Fibroblast of the aortic adventitia (primary cell): ENCODE data around the gene ZBTB26. TPM values are rescaled to one million over a fixed set of nuclear protein-coding genes. Genes with fewer than 3 reads are reported as not detected.

Source experiments
- DNase-seq: peaks from one replicate; pipeline ENCODE4 v3.0.0-alpha.2; 2010; ENCODE audit warnings: low read depth
- H3K4me3 ChIP-seq: 2 replicates; pipeline ENCODE4 v1.5.1; 2011; ENCODE audit warnings: low read depth, mild to moderate bottlenecking, control low read depth, low read length, moderate library complexity
- total RNA-seq: library from RNA; depleted of rRNA; stranded (reverse); fragments of >200 nt; gene quantifications from 2 replicates; pipeline ENCODE4 v1.2.3, GENCODE V29; 2012; ENCODE audit warnings: low replicate concordance
- TF ChIP-seq, protein P1 (sequence below): IDR thresholded peaks from 2 replicates; pipeline ENCODE4 v1.5.1; 2011; ENCODE audit warnings: mild to moderate bottlenecking, low read length, control low read depth, inconsistent platforms; ENCODE audit not compliant: insufficient read depth

ZBTB26 gene
- 4.7 and 6.1 TPM in 2 replicates for total RNA-seq

GRCh38 chr9:122931226-122932121, at the start of gene ZBTB26:
TSS of gene ZBTB26 (minus strand) at chr9:122931512. CDS start at chr9:122919934, 11,578 bp downstream.
- DNase-seq: peak; percentile 92
- TF ChIP-seq, protein P1, sequence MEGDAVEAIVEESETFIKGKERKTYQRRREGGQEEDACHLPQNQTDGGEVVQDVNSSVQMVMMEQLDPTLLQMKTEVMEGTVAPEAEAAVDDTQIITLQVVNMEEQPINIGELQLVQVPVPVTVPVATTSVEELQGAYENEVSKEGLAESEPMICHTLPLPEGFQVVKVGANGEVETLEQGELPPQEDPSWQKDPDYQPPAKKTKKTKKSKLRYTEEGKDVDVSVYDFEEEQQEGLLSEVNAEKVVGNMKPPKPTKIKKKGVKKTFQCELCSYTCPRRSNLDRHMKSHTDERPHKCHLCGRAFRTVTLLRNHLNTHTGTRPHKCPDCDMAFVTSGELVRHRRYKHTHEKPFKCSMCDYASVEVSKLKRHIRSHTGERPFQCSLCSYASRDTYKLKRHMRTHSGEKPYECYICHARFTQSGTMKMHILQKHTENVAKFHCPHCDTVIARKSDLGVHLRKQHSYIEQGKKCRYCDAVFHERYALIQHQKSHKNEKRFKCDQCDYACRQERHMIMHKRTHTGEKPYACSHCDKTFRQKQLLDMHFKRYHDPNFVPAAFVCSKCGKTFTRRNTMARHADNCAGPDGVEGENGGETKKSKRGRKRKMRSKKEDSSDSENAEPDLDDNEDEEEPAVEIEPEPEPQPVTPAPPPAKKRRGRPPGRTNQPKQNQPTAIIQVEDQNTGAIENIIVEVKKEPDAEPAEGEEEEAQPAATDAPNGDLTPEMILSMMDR: peak; percentile 2
- peak within 1 kb of the TSS; percentile 97 for H3K4me3 ChIP-seq

- TF ChIP-seq, protein P1: no peak
- H3K4me3 ChIP-seq: no peak overlapping the region
- no peak for DNase-seq
Observed at GRCh38 chr9:122978601-122979000, 47.3 kb upstream of the ZBTB26 start.

GRCh38 chr9:122975196-122975595, 43.9 kb upstream of the ZBTB26 start:
- TF ChIP-seq, protein P1: no peak
- DNase-seq: no peak
- H3K4me3 ChIP-seq: no peak overlapping the region

DNA sequence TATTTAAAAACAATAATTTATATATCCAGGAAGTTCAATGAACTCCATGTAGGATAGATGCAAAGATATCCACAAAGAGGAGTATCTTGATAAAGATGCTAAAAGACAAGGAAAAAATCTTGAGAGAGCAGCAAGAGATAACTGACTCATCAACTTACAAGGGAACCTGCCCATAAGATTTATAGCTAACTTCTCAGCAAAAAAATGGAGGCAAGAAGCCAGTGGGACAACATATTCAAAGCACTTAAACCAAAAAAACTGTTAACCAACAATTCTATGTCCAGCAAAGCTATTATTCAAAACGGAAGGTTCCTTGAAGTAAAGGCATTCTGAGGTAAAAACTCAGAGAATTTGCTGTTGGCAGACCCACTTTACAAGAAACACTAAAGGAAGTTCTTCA, 29.8 kb upstream of the ZBTB26 start:
- no peak overlapping the region for H3K4me3 ChIP-seq
- no peak for DNase-seq

DNA sequence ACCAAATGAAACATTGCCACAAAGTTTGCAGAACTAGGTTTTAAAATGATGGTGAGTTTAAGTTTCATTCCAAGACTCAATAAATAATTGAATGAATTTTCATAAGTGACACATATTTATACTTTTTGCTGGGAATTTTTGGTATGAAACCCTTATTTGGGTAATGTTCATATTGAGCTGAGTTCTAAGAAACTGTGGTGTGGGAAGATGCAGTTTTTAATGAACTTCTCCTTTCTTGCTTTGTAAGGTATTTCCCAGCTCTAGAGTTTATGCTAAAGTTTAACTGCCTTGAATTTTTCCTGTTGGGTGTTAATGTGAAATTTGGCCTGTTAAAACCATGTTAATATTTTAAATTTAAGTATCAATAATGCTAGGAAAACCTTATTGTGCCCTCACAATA, 24.6 kb upstream of the ZBTB26 start:
- DNase-seq: no peak
- TF ChIP-seq, protein P1: no peak
- H3K4me3 ChIP-seq: no peak overlapping the region

More for the DNA sequence above, 29.8 kb upstream of the ZBTB26 start:
- TF ChIP-seq, protein P1: no peak

DNA sequence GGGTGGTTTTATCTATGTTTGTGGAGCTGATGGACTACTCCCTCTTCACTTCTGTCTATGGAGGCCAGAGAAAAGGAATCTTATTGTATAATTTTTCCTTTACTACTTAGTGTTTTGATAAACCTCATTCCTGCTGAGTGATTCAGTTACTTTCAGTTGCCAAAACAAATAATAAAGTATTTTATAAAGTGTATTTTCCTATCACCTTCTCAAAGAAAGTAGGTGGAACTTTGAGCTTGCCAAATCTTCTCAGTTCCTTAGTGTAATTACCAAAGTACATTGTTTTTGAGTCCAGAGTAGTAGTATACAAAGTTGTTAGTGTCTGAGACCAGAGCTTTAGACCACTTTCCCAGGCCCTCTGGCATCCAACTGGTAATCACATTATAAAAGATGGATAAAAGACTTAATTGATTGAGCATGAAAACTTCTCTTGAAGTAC, 23.0 kb upstream of the ZBTB26 start:
- no peak overlapping the region for H3K4me3 ChIP-seq
- TF ChIP-seq, protein P1: no peak
- DNase-seq: peak; percentile 80
